Lower leg skin (tissue), 4 donors: ENCODE measurements around the gene ERBB2. TPM values are rescaled to one million over a fixed set of nuclear protein-coding genes. Genes with fewer than 3 reads are reported as not detected.

Experiments used
- DNase-seq, 2 donors: peaks; one replicate each; pipeline ENCODE4 v3.0.0-alpha.2; 2019; ENCODE audit warnings: low spot score in 2 of 2
- H3K4me3 ChIP-seq: fragments of 200-600 bp; sonication (generic); 2 replicates; pipeline ENCODE4 v1.5.1; 2017; ENCODE audit warnings: mild to moderate bottlenecking, low read depth; ENCODE audit not compliant: poor library complexity, severe bottlenecking
- CTCF ChIP-seq, 3 donors: fragments of 450-650 bp; IDR thresholded peaks; one replicate each; pipeline ENCODE4 v1.5.1; 2016; ENCODE audit warnings: antibody characterized with exemption in 3 of 3, mild to moderate bottlenecking in 3 of 3, moderate library complexity in 2 of 3
- POLR2A ChIP-seq, 2 donors: fragments of 450-650 bp; IDR thresholded peaks; one replicate each; pipeline ENCODE4 v1.6.1; 2016 to 2017; ENCODE audit warnings: antibody characterized with exemption in 2 of 2, mild to moderate bottlenecking in 1 of 2, moderate library complexity in 1 of 2
- WGBS, 2 donors: methylation state at CpG; one replicate each; pipeline ENCODE4 v1.1.5; 2018; 5-methylcytosine and 5-hydroxymethylcytosine counted together
- intact Hi-C: fragments of 100-400 bp; cut with DNase I; formaldehyde crosslinking; loops from one replicate; pipeline ENCODE4 v1.15.0; 2023; ENCODE audit warnings: low total_unique reads
- total RNA-seq, 4 donors: library from RNA; depleted of rRNA; stranded (reverse); fragments of >200 nt; gene quantifications; one replicate each; pipeline ENCODE4 v1.1.0, GENCODE V29; 2016

The ERBB2 gene
- total RNA-seq, 4 donors from 2014 or later, result 181 to 244 (median 191) TPM

- TF ChIP-seq POLR2A (IDR thresholded peaks at IDR 0.05) (no peak), CTCF (IDR thresholded peaks at IDR 0.05) (no peak)
Observed at GRCh38 chr17:39700148-39700987, 504 bp downstream of the ERBB2 start.

GRCh38 chr17:39701012-39701783, 1.3 kb downstream of the ERBB2 start:
- no peak for DNase-seq
- H3K4me3 ChIP-seq, result peak overlapping the region; percentile 68
- WGBS, 2 donors, result 32 to 43% methylated on average over 10 of the region's 10 CpGs
- intact Hi-C loops, result no loop called here
- no peak for TF ChIP-seq CTCF (IDR thresholded peaks at IDR 0.05)

More at GRCh38 chr17:39700148-39700987, 504 bp downstream of the ERBB2 start:
- intact Hi-C loops, result no loop called here
- no peak for DNase-seq
- peak overlapping the region; percentile 68 for H3K4me3 ChIP-seq
- 1 to 3% methylated on average over 18 to 51 of the region's 57 CpGs for WGBS, 2 donors

- no peak for TF ChIP-seq POLR2A (IDR thresholded peaks at IDR 0.05)
- no peak for TF ChIP-seq CTCF (IDR thresholded peaks at IDR 0.05)
- no peak overlapping the region for H3K4me3 ChIP-seq
- intact Hi-C loops, result no loop called here
- no peak for DNase-seq
- WGBS, 2 donors, result 59 to 63% methylated on average over 4 of the region's 4 CpGs
Observed at GRCh38 chr17:39701784-39702422, 2.0 kb downstream of the ERBB2 start.

DNA sequence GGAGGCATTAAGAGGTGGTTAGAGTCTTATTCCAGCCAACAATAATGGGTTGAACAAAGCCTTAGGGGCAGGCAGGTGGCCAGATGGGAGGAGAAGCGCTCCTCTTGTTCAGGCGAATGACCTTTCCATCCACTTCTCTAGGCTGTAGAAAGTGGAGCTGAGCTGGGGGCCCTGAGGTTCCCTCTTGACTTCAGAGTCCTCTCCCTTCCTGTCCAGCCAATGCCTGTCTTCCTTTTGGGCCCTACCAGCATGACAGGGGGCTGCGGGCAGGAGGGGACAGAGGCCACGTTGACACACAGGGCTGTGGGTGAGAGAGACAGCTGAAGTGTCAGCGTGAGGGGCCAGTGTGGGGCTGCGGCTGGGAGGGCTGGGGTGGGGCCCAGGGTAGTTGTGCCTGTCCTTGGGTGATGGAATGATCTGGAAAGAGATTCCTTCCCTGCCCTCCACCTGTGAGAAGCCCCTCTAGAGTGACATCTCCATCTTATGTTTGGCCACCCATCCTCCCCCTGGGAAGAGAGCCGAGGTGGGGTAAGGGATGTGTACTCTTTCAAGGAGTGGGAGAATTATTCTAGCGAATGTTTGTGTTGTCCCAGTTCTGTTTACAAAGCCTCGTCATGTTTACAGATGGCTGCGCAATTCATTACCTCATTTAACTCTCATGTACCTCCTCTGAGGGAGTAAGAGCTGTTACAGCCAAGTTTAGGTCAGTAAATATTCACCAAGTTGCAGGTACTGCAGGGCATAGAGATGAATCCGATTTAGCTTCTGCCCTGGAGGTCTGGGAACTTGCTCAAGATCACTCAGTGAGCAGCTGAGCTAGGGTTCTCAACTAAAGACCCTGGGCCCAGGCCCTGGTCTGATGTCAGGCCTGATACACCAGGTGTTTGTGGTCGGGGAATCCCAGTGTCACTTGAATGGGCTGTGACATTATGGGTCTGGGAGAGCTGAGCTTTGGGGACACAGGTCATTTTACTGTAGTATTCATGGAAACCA, 3.3 kb downstream of the ERBB2 start:
- WGBS, 2 donors, result 60 to 66% methylated on average over 11 to 12 of the region's 12 CpGs
- H3K4me3 ChIP-seq, result no peak overlapping the region
- no peak for DNase-seq
- intact Hi-C loops, result no loop called here
- no peak for TF ChIP-seq CTCF (IDR thresholded peaks at IDR 0.05)
- TF ChIP-seq POLR2A (IDR thresholded peaks at IDR 0.05), result no peak

DNA sequence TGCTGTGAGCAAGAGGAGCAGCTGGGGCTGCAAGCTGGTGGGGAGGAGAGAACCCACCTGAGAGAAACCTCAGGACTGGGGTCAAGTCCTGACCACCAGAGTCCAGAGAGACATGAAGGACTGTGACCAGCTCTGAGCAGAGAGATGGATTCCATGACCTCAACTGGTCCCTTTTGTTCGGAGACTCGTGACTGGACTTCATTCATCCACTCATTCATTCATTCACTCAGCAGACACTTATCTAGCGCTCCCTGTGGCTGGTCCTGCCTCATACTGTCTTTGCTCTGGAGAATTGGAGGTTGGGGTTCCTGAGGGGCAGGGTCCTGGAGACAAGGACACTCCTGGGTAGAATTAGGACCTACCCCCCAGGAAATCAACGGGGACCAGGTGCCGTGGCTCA, 4.0 kb downstream of the ERBB2 start:
- WGBS, 2 donors, result 79 to 81% methylated on average over 5 of the region's 5 CpGs
- intact Hi-C loops, result no loop called here
- no peak overlapping the region for H3K4me3 ChIP-seq
- no peak for TF ChIP-seq POLR2A (IDR thresholded peaks at IDR 0.05)
- no peak for TF ChIP-seq CTCF (IDR thresholded peaks at IDR 0.05)
- DNase-seq, result no peak
